Cardiac fibroblast (primary cell): ENCODE data around the gene PGK2.
A peak's percentile ranks its signal among the peaks of the same experiment; 100 is the strongest.

Experiments
- DNase-seq, 2 donors: peaks; one replicate each; pipeline versions ENCODE4 v3.0.0 to v3.0.0-alpha.2; 2010; ENCODE audit warnings: low read depth in 2 of 2
- H3K4me3 ChIP-seq, 2 donors: replicated peaks in 1 of 2; 1 replicate in 1 of 2; 2 replicates in 1 of 2; pipeline ENCODE4 v1.5.1; 2011; ENCODE audit warnings: low read depth in 2 of 2, low read length in 2 of 2, mild to moderate bottlenecking in 2 of 2, moderate library complexity in 1 of 2
- CTCF ChIP-seq: IDR thresholded peaks from one replicate; pipeline ENCODE4 v1.5.1; 2011; ENCODE audit warnings: low read depth, mild to moderate bottlenecking, low read length, inconsistent platforms

Gene PGK2

GRCh38 chr6:49787176-49787575, at the start of gene PGK2:
PGK2 (minus strand) TSS chr6:49787285; CDS start chr6:49787187, 98 bp downstream.
- no peak within 1 kb of the TSS for H3K4me3 ChIP-seq
- no peak for TF ChIP-seq CTCF
- peak in 1 of 2 donors; percentile 0 for DNase-seq

DNA sequence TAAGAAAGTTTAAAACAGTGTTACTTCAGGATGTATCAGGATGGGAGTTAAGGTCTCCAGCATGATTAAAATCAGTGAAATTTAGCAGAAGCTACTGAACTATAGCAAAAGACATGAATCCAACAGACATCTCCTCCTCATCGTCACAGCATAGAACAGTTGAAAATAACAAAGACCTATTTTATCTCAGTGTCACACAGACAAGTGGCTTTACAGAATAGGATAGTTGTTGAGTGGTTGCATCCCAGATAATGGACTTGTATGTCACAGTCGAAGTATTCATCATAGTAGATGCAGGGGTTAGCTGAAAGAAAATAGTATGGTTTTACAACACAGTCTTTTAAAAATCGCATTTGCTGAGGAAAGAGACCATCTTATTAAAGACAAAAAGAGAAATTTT, 48.1 kb upstream of the PGK2 start:
- TF ChIP-seq CTCF, result no peak
- H3K4me3 ChIP-seq, result no peak overlapping the region
- no peak for DNase-seq

- no peak for TF ChIP-seq CTCF
- no peak overlapping the region for H3K4me3 ChIP-seq
- DNase-seq, result no peak
Measured at GRCh38 chr6:49833386-49833785, 46.3 kb upstream of the PGK2 start.

- H3K4me3 ChIP-seq, result no peak overlapping the region
- TF ChIP-seq CTCF, result no peak
Measured at GRCh38 chr6:49826743-49827406, 39.8 kb upstream of the PGK2 start.

GRCh38 chr6:49815166-49815565, 28.1 kb upstream of the PGK2 start:
- no peak for DNase-seq
- TF ChIP-seq CTCF, result no peak
- no peak overlapping the region for H3K4me3 ChIP-seq

More at GRCh38 chr6:49826743-49827406, 39.8 kb upstream of the PGK2 start:
- no peak for DNase-seq

DNA sequence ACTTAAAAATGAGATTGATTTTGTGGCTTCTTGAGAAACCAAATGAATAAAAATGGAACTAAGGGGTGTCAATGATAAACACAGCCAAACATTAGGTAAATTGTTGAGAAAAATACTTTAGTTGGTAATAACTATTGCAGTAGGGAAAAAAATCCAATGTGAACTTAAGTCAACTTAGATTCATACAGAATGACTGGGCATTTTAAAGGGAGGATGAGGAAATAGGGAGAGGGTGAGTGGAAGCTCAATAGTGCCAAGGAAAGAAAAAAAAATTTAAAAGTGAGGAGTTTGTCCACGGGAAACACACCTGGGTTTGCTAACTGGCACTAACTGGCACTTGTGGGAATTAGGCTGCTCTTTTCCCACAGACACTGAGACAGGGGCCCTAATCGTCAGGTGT, 26.2 kb upstream of the PGK2 start:
- no peak overlapping the region for H3K4me3 ChIP-seq
- no peak for DNase-seq
- no peak for TF ChIP-seq CTCF

DNA sequence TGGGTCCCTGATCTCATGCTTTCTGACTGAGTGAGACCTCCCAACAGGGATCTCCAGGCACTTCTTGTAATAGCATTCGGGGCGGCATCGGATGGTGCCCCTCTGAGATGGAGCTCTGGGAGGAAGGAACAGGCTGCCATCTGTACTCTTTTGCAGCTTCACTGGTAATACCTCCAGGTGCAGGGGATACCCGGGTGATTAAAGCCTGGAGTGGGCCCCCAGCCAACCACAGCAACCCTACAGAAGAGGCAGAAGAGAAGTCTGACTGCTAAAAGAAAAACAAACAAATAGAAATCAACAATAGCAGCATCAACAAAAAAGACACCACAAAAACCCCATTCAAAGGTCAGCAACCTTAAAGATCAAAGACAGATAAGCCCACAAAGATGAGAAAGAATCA, 19.1 kb upstream of the PGK2 start:
- no peak for DNase-seq
- no peak overlapping the region for H3K4me3 ChIP-seq
- TF ChIP-seq CTCF, result no peak
